ENCODE results near the gene CTSE.
"Not testable (repeated sequence)": the region's sequence is repeated elsewhere in the genome, so short reads cannot be mapped to it uniquely, and the experiment has no call there.

The CTSE gene

GRCh38 chr1:206001476-206001888 is 22.2 kb downstream of the CTSE start:
- TF ChIP-seq CTCF (IDR thresholded peaks at IDR 0.05; ENCODE audit: low read depth, low read length) = no peak
- peak overlapping the region; percentile 25; the same call in 1 of the 2 replicates for H3K4me3 ChIP-seq (ENCODE audit: low read depth, low read length)

GRCh38 chr1:206000641-206001339 is 22.9 kb downstream of the CTSE start:
- TF ChIP-seq CTCF (IDR thresholded peaks at IDR 0.05; ENCODE audit: low read depth, low read length) = no peak
- H3K4me3 ChIP-seq (ENCODE audit: low read depth, low read length) = no peak overlapping the region

GRCh38 chr1:205998457-205999241 is 25.0 kb downstream of the CTSE start:
- no peak for TF ChIP-seq CTCF (IDR thresholded peaks at IDR 0.05; ENCODE audit: low read depth, low read length)

GRCh38 chr1:205996641-205997040 is 27.1 kb downstream of the CTSE start:
- not testable (repeated sequence) for H3K4me3 ChIP-seq (ENCODE audit: low read depth, low read length)

More at GRCh38 chr1:205998457-205999241, 25.0 kb downstream of the CTSE start:
- H3K4me3 ChIP-seq (ENCODE audit: low read depth, low read length) = no peak overlapping the region

GRCh38 chr1:205994346-205994745 is 29.3 kb downstream of the CTSE start:
- H3K4me3 ChIP-seq (ENCODE audit: low read depth, low read length) = no peak overlapping the region
- TF ChIP-seq CTCF (IDR thresholded peaks at IDR 0.05; ENCODE audit: low read depth, low read length) = no peak

GRCh38 chr1:205993068-205993467 is 30.6 kb downstream of the CTSE start:
- H3K4me3 ChIP-seq (ENCODE audit: low read depth, low read length) = no peak overlapping the region
- TF ChIP-seq CTCF (IDR thresholded peaks at IDR 0.05; ENCODE audit: low read depth, low read length) = no peak

- TF ChIP-seq CTCF (IDR thresholded peaks at IDR 0.05; ENCODE audit: low read depth, low read length) = no peak
- no peak overlapping the region for H3K4me3 ChIP-seq (ENCODE audit: low read depth, low read length)
These were observed 31.3 kb downstream of the CTSE start for GRCh38 chr1:205992218-205992882.
